Endothelial cell of umbilical vein (primary cell): ENCODE results near the gene MPEG1. TPM values are rescaled to one million over a fixed set of nuclear protein-coding genes. Genes with fewer than 3 reads are reported as not detected.

ENCODE experiments used
- BruUV-seq: library from RNA; stranded (reverse); fragments of 400-500 nt; replicated peaks from 2 replicates; lab custom pipeline; 2021; lab: Mats Ljungman, UMichigan
- CTCF ChIA-PET: fragments of 300-600, 350-600 bp; sonication (Branson Sonifier 250); formaldehyde crosslinking; loops from one replicate; lab custom pipeline; 2021; ENCODE audit warnings: antibody characterized with exemption, inconsistent platforms; lab: Charles Lee
- POLR2A ChIA-PET: fragments of 300-600, 350-600 bp; sonication (Branson Sonifier 250); formaldehyde crosslinking; loops from one replicate; lab custom pipeline; 2021; ENCODE audit warnings: antibody characterized with exemption, inconsistent platforms; lab: Charles Lee
- DNase-seq: peaks from one replicate; pipeline ENCODE4 v3.0.0-alpha.2; 2011; ENCODE audit warnings: low read depth, low spot score
- FAIRE-seq: peaks from 2 replicates; lab custom pipeline; 2011; peaks lifted over from hg19 to GRCh38; lab: Jason Lieb, UNC
- H2AFZ ChIP-seq: 2 replicates; pipeline ENCODE4 v1.6.0; 2012; ENCODE audit warnings: low read depth, low read length, control low read depth, inconsistent platforms
- H3K27ac ChIP-seq: 2 replicates; pipeline ENCODE4 v1.5.1; 2011; ENCODE audit warnings: low read depth, mild to moderate bottlenecking, control low read depth, low read length, moderate library complexity; ENCODE audit not compliant: insufficient read depth
- H3K27me3 ChIP-seq, 2 experiments: 2 replicates each; pipeline versions ENCODE4 v1.6.0 to v1.6.1; 2011; ENCODE audit warnings: low read length in 2 of 2, mixed read lengths in 1 of 2; ENCODE audit not compliant: control insufficient read depth in 2 of 2, insufficient read depth in 2 of 2
- H3K36me3 ChIP-seq, 2 experiments: 2 replicates in 1 of 2; 3 replicates in 1 of 2; pipeline ENCODE4 v1.5.1; 2011; ENCODE audit warnings: low read length in 2 of 2, mild to moderate bottlenecking in 1 of 2, moderate library complexity in 1 of 2; ENCODE audit not compliant: control insufficient read depth in 2 of 2, insufficient read depth in 2 of 2; ENCODE audit errors: extremely low read depth in 1 of 2
- H3K4me1 ChIP-seq: 3 replicates; pipeline ENCODE4 v1.5.1; 2011; ENCODE audit warnings: mild to moderate bottlenecking, low read length; ENCODE audit not compliant: control insufficient read depth, insufficient read depth; ENCODE audit errors: extremely low read depth
- H3K4me2 ChIP-seq: 2 replicates; pipeline ENCODE4 v1.6.1; 2011; ENCODE audit warnings: low read length, control low read depth, mixed read lengths; ENCODE audit not compliant: insufficient read depth
- H3K4me3 ChIP-seq, 3 experiments: fragments of 200-600 bp in 1 of 3; sonication (generic), shearing (Covaris generic) in 1 of 3; replicated peaks in 1 of 3; 2 replicates each; pipeline ENCODE4 v1.5.1; 2011 to 2016; ENCODE audit warnings: control low read depth in 3 of 3, low read length in 3 of 3, mild to moderate bottlenecking in 2 of 3, inconsistent platforms in 1 of 3, low read depth in 1 of 3, moderate library complexity in 1 of 3; ENCODE audit not compliant: insufficient read depth in 1 of 3
- H3K79me2 ChIP-seq: 2 replicates; pipeline ENCODE4 v1.6.0; 2012; ENCODE audit warnings: low read length, inconsistent platforms; ENCODE audit not compliant: control insufficient read depth, insufficient read depth
- H3K9ac ChIP-seq: replicated peaks from 2 replicates; pipeline ENCODE3; 2011; ENCODE audit warnings: low read length, control low read depth; ENCODE audit not compliant: insufficient read depth; ENCODE audit errors: extremely low read depth
- H3K9me1 ChIP-seq: replicated peaks from 3 replicates; pipeline ENCODE4 v1.6.0; 2011; ENCODE audit warnings: mild to moderate bottlenecking, low read length; ENCODE audit not compliant: control insufficient read depth, insufficient read depth; ENCODE audit errors: extremely low read depth
- H3K9me3 ChIP-seq: replicated peaks from 2 replicates; pipeline ENCODE4 v1.5.1; 2012; ENCODE audit warnings: low read length, inconsistent platforms; ENCODE audit not compliant: control insufficient read depth, insufficient read depth
- H4K20me1 ChIP-seq: replicated peaks from 2 replicates; pipeline ENCODE3; 2011; ENCODE audit warnings: mild to moderate bottlenecking, low read length; ENCODE audit not compliant: control insufficient read depth, insufficient read depth; ENCODE audit errors: extremely low read depth
- EZH2 ChIP-seq: IDR thresholded peaks from 2 replicates; pipeline ENCODE4 v1.6.1; 2012; ENCODE audit warnings: borderline replicate concordance, low read depth, mild to moderate bottlenecking, moderate library complexity, low read length, inconsistent platforms; ENCODE audit not compliant: severe bottlenecking
- FOS ChIP-seq: IDR thresholded peaks from 2 replicates; pipeline ENCODE4 v1.6.1; 2011; ENCODE audit warnings: mild to moderate bottlenecking, low read length, moderate library complexity, borderline replicate concordance; ENCODE audit not compliant: insufficient read depth
- MYC ChIP-seq: IDR thresholded peaks from one replicate; pipeline ENCODE4 v1.6.1; 2011; ENCODE audit warnings: mild to moderate bottlenecking, low read depth, low read length
- POLR2AphosphoS5 ChIP-seq: IDR thresholded peaks from 2 replicates; pipeline ENCODE4 v1.6.1; 2012; ENCODE audit warnings: low read depth, mild to moderate bottlenecking, control low read depth, low read length, moderate library complexity; ENCODE audit not compliant: insufficient read depth
- dilution Hi-C: fragments of 300-500 bp; cut with MboI; formaldehyde crosslinking; loops from one replicate; pipeline ENCODE4 v1.15.0; 2019; ENCODE audit warnings: low sequenced_read_pairs; ENCODE audit not compliant: extremely low pct_ligation_motif_present
- intact Hi-C: fragments of 100-400 bp; cut with micrococcal nuclease; formaldehyde crosslinking; loops from one replicate; pipeline ENCODE4 v1.10.0; 2022
- polyA plus RNA-seq, 4 experiments: library from polyadenylated mRNA; depleted of rRNA in 3 of 4; stranded (reverse) in 3 of 4; unstranded in 1 of 4; fragments of >200 nt; gene quantifications; 2 replicates each; pipeline versions ENCODE4 v1.2.1 to v1.2.3, GENCODE V29; 2011 to 2012; ENCODE audit warnings: missing spikeins in 1 of 4
- total RNA-seq: library from RNA; stranded (reverse); gene quantifications from 2 replicates; pipeline ENCODE4 v1.2.3, GENCODE V29; 2021
- TF ChIP-seq, protein P1 (sequence below): IDR thresholded peaks from 2 replicates; pipeline ENCODE4 v1.6.1; 2011; ENCODE audit not compliant: insufficient read depth, insufficient read length
- TF ChIP-seq, protein P2 (sequence below), 2 donors: IDR thresholded peaks; 1 replicate in 1 of 2; 2 replicates in 1 of 2; pipeline ENCODE4 v1.5.1; 2011; ENCODE audit warnings: low read length in 2 of 2, mild to moderate bottlenecking in 2 of 2, moderate library complexity in 2 of 2, control low read depth in 1 of 2, inconsistent platforms in 1 of 2, low read depth in 1 of 2; ENCODE audit not compliant: insufficient read depth in 1 of 2; ENCODE audit errors: extremely low read depth in 1 of 2

Gene MPEG1
- total and polyA plus RNA-seq, 2 donors (not counting 3 experiments of a cell fraction or from before 2014, with no cell fraction given) = not detected

DNA sequence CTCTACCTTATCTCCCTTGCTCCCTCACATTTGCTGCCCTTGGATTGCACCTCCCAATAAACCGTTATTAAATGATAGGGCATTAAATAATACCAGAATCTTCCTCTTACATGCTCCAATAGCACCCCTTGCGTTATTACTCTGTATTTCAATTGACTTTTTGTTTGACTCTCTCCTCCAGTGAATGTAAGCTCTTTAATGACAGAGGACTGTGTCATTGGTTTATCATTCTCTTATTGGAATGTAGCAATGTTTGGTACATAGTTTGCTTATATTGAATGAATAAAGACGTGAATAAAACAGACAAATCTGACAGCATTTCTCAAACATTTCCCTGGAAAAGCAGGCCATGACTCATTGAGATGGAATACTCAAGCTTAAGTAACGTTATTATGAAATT is 8.7 kb upstream of the MPEG1 start:
- CTCF ChIA-PET = interaction anchor here (1.0 kb wide), 1 partner anchor 72 kb away, joined by 3 read pairs; no protein-coding TSS in a partner anchor
- no peak for DNase-seq
- Histone ChIP-seq H3K79me2 (no peaks in the 10 kb centered on the region), H2AFZ (no peak overlapping the region), H4K20me1 (no peaks in the 10 kb centered on the region), H3K9me3 (no peaks in the 10 kb centered on the region), H3K9ac (no peak overlapping the region), H3K9me1 (no peaks in the 10 kb centered on the region), H3K4me1 (no peaks in the 10 kb centered on the region), H3K27me3 (no peaks in the 10 kb centered on the region), H3K4me2 (no peak overlapping the region), H3K4me3 (no peak overlapping the region), H3K36me3 (no peaks in the 10 kb centered on the region), H3K27ac (no peak overlapping the region)
- intact Hi-C loops = no loop called here
- POLR2A ChIA-PET = no interaction called here
- dilution Hi-C loops = no loop called here
- BruUV-seq = no TSS peak
- TF ChIP-seq MYC (no peak), POLR2AphosphoS5 (no peak), EZH2 (no peak), FOS (no peak)
- TF ChIP-seq, protein P1, sequence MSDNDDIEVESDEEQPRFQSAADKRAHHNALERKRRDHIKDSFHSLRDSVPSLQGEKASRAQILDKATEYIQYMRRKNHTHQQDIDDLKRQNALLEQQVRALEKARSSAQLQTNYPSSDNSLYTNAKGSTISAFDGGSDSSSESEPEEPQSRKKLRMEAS = no peak
- TF ChIP-seq, protein P2, sequence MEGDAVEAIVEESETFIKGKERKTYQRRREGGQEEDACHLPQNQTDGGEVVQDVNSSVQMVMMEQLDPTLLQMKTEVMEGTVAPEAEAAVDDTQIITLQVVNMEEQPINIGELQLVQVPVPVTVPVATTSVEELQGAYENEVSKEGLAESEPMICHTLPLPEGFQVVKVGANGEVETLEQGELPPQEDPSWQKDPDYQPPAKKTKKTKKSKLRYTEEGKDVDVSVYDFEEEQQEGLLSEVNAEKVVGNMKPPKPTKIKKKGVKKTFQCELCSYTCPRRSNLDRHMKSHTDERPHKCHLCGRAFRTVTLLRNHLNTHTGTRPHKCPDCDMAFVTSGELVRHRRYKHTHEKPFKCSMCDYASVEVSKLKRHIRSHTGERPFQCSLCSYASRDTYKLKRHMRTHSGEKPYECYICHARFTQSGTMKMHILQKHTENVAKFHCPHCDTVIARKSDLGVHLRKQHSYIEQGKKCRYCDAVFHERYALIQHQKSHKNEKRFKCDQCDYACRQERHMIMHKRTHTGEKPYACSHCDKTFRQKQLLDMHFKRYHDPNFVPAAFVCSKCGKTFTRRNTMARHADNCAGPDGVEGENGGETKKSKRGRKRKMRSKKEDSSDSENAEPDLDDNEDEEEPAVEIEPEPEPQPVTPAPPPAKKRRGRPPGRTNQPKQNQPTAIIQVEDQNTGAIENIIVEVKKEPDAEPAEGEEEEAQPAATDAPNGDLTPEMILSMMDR (IDR thresholded peaks at IDR 0.05; ENCODE audit: extremely low read depth in 1 of 2, insufficient read depth in 1 of 2, low read depth in 1 of 2, low read length in 2 of 2) = no peak
- no peak for FAIRE-seq
